ENCODE measurements around the gene THAP11.
A peak's percentile ranks its signal among the peaks of the same experiment; 100 is the strongest.
"Not testable (repeated sequence)": the region's sequence is repeated elsewhere in the genome, so short reads cannot be mapped to it uniquely, and the experiment has no call there.

The THAP11 gene

GRCh38 chr16:67837190-67837589 lies 4.9 kb upstream of the THAP11 start:
- DNase-seq, result not testable (repeated sequence)

- DNase-seq, result no peak
These were observed 4.3 kb upstream of the THAP11 start for GRCh38 chr16:67837811-67838210.

- no peak for DNase-seq
These were observed 813 bp upstream of the THAP11 start for GRCh38 chr16:67841198-67841815.

DNA sequence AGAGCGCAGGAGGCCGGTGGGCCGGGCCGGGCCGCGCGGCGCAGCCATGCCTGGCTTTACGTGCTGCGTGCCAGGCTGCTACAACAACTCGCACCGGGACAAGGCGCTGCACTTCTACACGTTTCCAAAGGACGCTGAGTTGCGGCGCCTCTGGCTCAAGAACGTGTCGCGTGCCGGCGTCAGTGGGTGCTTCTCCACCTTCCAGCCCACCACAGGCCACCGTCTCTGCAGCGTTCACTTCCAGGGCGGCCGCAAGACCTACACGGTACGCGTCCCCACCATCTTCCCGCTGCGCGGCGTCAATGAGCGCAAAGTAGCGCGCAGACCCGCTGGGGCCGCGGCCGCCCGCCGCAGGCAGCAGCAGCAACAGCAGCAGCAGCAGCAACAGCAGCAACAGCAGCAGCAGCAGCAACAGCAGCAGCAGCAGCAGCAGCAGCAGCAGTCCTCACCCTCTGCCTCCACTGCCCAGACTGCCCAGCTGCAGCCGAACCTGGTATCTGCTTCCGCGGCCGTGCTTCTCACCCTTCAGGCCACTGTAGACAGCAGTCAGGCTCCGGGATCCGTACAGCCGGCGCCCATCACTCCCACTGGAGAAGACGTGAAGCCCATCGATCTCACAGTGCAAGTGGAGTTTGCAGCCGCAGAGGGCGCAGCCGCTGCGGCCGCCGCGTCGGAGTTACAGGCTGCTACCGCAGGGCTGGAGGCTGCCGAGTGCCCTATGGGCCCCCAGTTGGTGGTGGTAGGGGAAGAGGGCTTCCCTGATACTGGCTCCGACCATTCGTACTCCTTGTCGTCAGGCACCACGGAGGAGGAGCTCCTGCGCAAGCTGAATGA lies 606 bp downstream of the THAP11 start:
- DNase-seq, result peak; percentile 71

DNA sequence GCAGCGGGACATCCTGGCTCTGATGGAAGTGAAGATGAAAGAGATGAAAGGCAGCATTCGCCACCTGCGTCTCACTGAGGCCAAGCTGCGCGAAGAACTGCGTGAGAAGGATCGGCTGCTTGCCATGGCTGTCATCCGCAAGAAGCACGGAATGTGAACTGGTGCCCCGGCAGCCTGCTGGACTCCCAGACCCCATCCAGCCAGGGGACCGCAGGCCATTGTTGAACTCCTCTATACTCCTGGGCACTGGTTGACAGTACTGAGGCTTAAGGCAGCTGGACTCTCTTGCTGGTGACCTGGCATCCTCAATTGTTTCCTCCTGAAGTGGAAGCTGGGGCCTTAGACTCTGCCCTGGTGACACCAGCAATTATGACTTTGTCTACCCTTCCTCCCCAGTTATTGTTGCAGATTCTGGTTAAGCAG lies 1.2 kb downstream of the THAP11 start:
- DNase-seq, result no peak

DNA sequence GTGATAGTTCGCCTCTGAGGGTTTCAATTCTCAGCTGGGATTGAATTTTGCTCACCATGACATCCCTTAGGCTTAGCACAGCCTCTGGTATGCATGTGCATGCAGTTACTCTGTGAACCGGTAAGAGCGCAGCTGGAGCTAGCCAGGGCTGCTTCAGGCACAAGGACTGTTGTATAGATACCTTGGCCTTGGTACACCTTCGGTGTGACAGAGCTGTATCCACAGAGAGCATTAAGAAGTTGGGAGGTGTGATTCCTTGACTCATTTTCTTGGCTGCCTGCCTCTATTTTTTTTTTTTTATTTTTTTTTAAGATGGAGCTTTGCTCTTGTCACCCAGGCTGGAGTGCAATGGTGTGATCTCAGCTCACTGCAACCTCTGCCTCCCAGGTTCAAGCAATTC lies 2.4 kb downstream of the THAP11 start:
- no peak for DNase-seq

DNA sequence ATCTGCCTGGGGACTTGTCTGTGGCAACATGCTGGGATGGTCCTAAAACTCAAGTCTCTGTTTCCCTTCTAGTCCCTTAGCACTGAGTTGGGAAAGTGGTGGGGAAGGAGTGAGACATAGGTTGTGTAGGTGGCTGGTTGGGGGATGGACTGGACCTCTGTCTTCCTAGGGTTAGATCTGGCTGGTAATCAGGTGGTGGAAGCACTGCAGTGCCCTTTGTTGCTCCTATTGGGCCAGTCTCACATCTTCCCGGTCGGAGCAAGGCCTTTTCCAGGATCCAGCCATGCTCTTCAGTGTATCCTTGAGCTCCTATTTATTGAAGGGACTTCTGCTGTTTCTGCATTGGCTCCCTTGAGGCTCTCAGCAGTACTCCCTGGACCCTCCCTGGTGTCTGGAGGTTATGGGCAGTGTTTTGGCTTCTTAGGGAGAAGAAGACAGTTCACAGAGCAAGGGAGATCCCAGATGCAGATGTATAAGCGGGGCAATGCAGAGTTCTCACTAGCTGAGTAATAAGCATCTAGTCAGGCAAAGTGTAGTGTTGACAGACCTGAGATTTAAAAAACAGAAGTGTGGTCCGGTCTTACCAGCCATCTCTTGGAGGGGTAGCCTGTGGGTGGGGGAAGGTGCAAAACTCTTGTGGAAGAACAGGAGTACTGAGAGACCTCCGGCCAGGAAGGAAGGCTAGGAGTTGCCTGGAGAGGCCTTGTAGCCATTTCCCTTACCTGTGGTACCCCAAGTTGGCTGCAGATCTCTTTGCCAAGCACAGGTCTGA lies 3.4 kb downstream of the THAP11 start:
- peak; percentile 22 for DNase-seq

- DNase-seq, result peak; percentile 16
These were observed 3.9 kb downstream of the THAP11 start for GRCh38 chr16:67846063-67846319.

- peak; percentile 97 for DNase-seq
These were observed 4.4 kb downstream of the THAP11 start, which contains the start of gene NUTF2 for GRCh38 chr16:67846320-67847063. TSS of gene NUTF2 (plus strand) at chr16:67846933. CDS start at chr16:67865131, 18,198 bp downstream.

GRCh38 chr16:67847064-67847861 lies 5.1 kb downstream of the THAP11 start, which contains the start of gene CENPT:
TSS of gene CENPT (minus strand) at chr16:67847693. CDS start at chr16:67833859, 13,834 bp downstream.
- DNase-seq, result peak; percentile 86

GRCh38 chr16:67848118-67848517 lies 6.0 kb downstream of the THAP11 start:
- DNase-seq, result no peak

GRCh38 chr16:67853670-67854069 lies 11.6 kb downstream of the THAP11 start:
- DNase-seq, result no peak

GRCh38 chr16:67855789-67856188 lies 13.7 kb downstream of the THAP11 start:
- no peak for DNase-seq

DNA sequence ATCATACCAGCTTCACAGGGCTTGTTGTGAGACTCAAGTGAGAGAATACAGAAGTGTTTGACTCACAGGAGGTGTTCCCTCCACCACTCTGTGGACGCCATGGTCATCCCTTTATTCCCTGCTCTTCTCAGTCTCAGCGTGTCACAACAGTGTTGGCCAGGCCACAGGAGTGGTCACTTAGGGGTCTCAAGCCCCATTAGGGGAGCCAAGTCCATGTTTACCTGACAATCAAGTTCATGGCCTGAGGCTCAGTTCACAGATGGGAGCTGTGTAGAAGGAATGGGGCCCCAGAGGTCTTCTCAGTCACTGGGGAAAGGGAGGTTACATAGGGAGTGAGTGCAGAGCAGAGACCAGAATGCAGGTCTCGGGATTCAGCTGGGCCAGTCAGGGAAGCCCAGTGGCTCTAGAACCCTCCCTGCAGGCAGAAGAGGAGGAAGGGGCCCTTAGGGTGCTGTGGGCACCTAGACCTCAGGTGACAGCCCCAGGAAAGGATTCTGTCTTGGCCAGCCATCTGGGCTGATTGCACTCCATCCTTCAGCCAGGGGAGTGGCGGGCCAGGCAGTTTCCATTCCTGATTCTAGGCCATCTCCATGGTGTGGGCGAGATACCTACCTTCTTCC lies 14.9 kb downstream of the THAP11 start:
- no peak for DNase-seq

- DNase-seq, result peak; percentile 45
These were observed 15.6 kb downstream of the THAP11 start for GRCh38 chr16:67857547-67858233.

- DNase-seq, result no peak
These were observed 16.4 kb downstream of the THAP11 start for GRCh38 chr16:67858500-67858899.

GRCh38 chr16:67860589-67861398 lies 18.7 kb downstream of the THAP11 start:
- DNase-seq, result peak; percentile 27

DNA sequence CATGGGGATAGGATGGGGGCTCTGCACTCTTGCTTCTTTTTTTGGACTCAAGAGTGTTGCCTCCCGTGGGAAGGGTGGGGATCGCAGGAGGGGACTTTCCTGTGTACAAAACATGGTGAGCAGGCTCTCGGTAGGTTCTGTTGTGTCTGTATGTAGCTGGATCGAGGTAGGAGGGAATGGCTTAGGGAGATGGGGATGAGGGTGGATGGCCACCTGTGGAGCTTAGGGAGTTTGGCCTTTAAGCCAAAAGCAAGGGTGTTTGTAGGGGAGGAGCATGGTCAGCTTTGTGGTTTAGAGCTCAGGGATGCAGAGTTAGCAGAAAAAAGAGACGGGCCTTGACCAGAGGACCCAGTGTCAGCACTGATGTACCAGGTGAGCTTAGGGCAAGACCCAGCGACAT lies 19.8 kb downstream of the THAP11 start:
- no peak for DNase-seq

GRCh38 chr16:67862623-67863583 lies 20.8 kb downstream of the THAP11 start:
- no peak for DNase-seq

All from hematopoietic multipotent progenitor cell treated with erythropoietin and hydrocortisone succinate and interleukin-3 and kit ligand, for 6 days (in vitro differentiated cells).